IMR-90 (cell line): Measurements from ENCODE around the gene PDE4C. TPM values are rescaled to one million over a fixed set of nuclear protein-coding genes. Genes with fewer than 3 reads are reported as not detected.

Experiments used
- polyA plus RNA-seq, 3 experiments: library from polyadenylated mRNA; depleted of rRNA; stranded (reverse); fragments of >200 nt; gene quantifications; 2 replicates each; pipeline ENCODE4 v1.2.3, GENCODE V29; 2012; ENCODE audit warnings: low replicate concordance in 1 of 3
- total RNA-seq: library from RNA; depleted of rRNA; stranded (reverse); fragments of >200 nt; gene quantifications from 2 replicates; pipeline ENCODE4 v1.2.3, GENCODE V29; 2012; rRNA removed

Gene PDE4C
- total and polyA plus RNA-seq, 2 of the 4 experiments (the other 2 are of a cell fraction): 0.18 to 0.24 TPM

Other genes starting within 250 kb of the PDE4C start
- gene ARRDC2, start 218.3 kb downstream of the PDE4C start, total RNA-seq: 1.4 and 1.9 TPM in 2 replicates
- 4.5 and 4.9 TPM in 2 replicates for gene ARRDC2, start 218.3 kb downstream of the PDE4C start, polyA plus RNA-seq (2012; rRNA removed)
- not detected in 2 replicates for gene IL12RB1, start 139.5 kb downstream of the PDE4C start, total RNA-seq
- gene IL12RB1, start 139.5 kb downstream of the PDE4C start, polyA plus RNA-seq (2012; rRNA removed): not detected in 2 replicates
- 1.3 and 1.4 TPM in 2 replicates for gene MAST3, start 128.7 kb downstream of the PDE4C start, total RNA-seq
- 3.9 and 4.3 TPM in 2 replicates for gene MAST3, start 128.7 kb downstream of the PDE4C start, polyA plus RNA-seq (2012; rRNA removed)
- gene PIK3R2, start 73.3 kb downstream of the PDE4C start, total RNA-seq: 8.9 and 12.2 TPM in 2 replicates
- 25.1 and 27.7 TPM in 2 replicates for gene PIK3R2, start 73.3 kb downstream of the PDE4C start, polyA plus RNA-seq (2012; rRNA removed)
- gene IFI30, start 52.6 kb downstream of the PDE4C start, total RNA-seq: 1.1 and 2.3 TPM in 2 replicates
- 2.3 and 4.0 TPM in 2 replicates for gene IFI30, start 52.6 kb downstream of the PDE4C start, polyA plus RNA-seq (2012; rRNA removed)
- 7.2 TPM in 2 replicates for gene MPV17L2, start 33.2 kb downstream of the PDE4C start, total RNA-seq
- 19.5 and 22.5 TPM in 2 replicates for gene MPV17L2, start 33.2 kb downstream of the PDE4C start, polyA plus RNA-seq (2012; rRNA removed)
- 2.8 and 3.0 TPM in 2 replicates for gene RAB3A, start 22.4 kb downstream of the PDE4C start, total RNA-seq
- 13.4 and 13.6 TPM in 2 replicates for gene RAB3A, start 22.4 kb downstream of the PDE4C start, polyA plus RNA-seq (2012; rRNA removed)
- gene IQCN, start 48.0 kb upstream of the PDE4C start, total RNA-seq: 0.18 and 0.28 TPM in 2 replicates
- gene IQCN, start 48.0 kb upstream of the PDE4C start, polyA plus RNA-seq (2012; rRNA removed): 0.60 and 0.67 TPM in 2 replicates
- 14.2 and 22.8 TPM in 2 replicates for gene JUND, start 55.2 kb upstream of the PDE4C start, total RNA-seq
- 77.2 and 101 TPM in 2 replicates for gene JUND, start 55.2 kb upstream of the PDE4C start, polyA plus RNA-seq (2012; rRNA removed)
- gene LSM4, start 96.6 kb upstream of the PDE4C start, total RNA-seq: 44.8 and 88.0 TPM in 2 replicates
- 118 and 157 TPM in 2 replicates for gene LSM4, start 96.6 kb upstream of the PDE4C start, polyA plus RNA-seq (2012; rRNA removed)
- gene PGPEP1, start 114.2 kb upstream of the PDE4C start, total RNA-seq: 11.1 and 14.3 TPM in 2 replicates
- gene PGPEP1, start 114.2 kb upstream of the PDE4C start, polyA plus RNA-seq (2012; rRNA removed): 11.8 and 13.3 TPM in 2 replicates
- 5.6 and 10.3 TPM in 2 replicates for gene GDF15, start 159.7 kb upstream of the PDE4C start, total RNA-seq
- 43.5 and 49.8 TPM in 2 replicates for gene GDF15, start 159.7 kb upstream of the PDE4C start, polyA plus RNA-seq (2012; rRNA removed)
- gene LRRC25, start 171.2 kb upstream of the PDE4C start, total RNA-seq: not detected in 2 replicates
- 0.03 TPM in 1 of 2 replicates, not detected in the other for gene LRRC25, start 171.2 kb upstream of the PDE4C start, polyA plus RNA-seq (2012; rRNA removed)
- 13.3 and 14.9 TPM in 2 replicates for gene SSBP4, start 193.0 kb upstream of the PDE4C start, total RNA-seq
- 39.7 and 48.1 TPM in 2 replicates for gene SSBP4, start 193.0 kb upstream of the PDE4C start, polyA plus RNA-seq (2012; rRNA removed)
- 3.4 and 3.9 TPM in 2 replicates for gene ISYNA1, start 211.7 kb upstream of the PDE4C start, total RNA-seq
- 24.7 and 29.4 TPM in 2 replicates for gene ISYNA1, start 211.7 kb upstream of the PDE4C start, polyA plus RNA-seq (2012; rRNA removed)